Activated T-helper 1 cell treated with anti-CD3 and anti-CD28 coated beads, Interleukin-12 subunit alpha, Interleukin-12 subunit beta, Interleukin-2, Interleukin-4 antibody, amounts not matched to agents 30 ng/mL and 10 ng/mL and 1 ng/mL, durations not matched to agents 14 hours and 24 hours and 36 hours (primary cell): ENCODE measurements around the gene ANAPC2. TPM values are rescaled to one million over a fixed set of nuclear protein-coding genes. Genes with fewer than 3 reads are reported as not detected.

Experiments used
- DNase-seq: peaks from one replicate; pipeline ENCODE4 v3.0.0; 2021; ENCODE audit warnings: low spot score
- H3K27ac Mint-ChIP-seq: one replicate; pipeline ENCODE4 v1.8.0; 2021; ENCODE audit warnings: mild to moderate bottlenecking, mixed read lengths
- H3K27me3 Mint-ChIP-seq: one replicate; pipeline ENCODE4 v1.8.0; 2022; ENCODE audit warnings: mild to moderate bottlenecking, moderate library complexity, mixed read lengths; ENCODE audit not compliant: insufficient read depth
- H3K36me3 Mint-ChIP-seq: one replicate; pipeline ENCODE4 v1.8.0; 2021; ENCODE audit warnings: low read depth, mixed read lengths
- H3K4me1 Mint-ChIP-seq: one replicate; pipeline ENCODE4 v1.8.0; 2021; ENCODE audit warnings: low read depth, mixed read lengths
- H3K4me3 Mint-ChIP-seq: one replicate; pipeline ENCODE4 v1.8.0; 2021; ENCODE audit warnings: mild to moderate bottlenecking, moderate library complexity, mixed read lengths
- H3K9me3 Mint-ChIP-seq: one replicate; pipeline ENCODE4 v1.8.0; 2021; ENCODE audit warnings: mixed read lengths
- intact Hi-C: fragments of 100-400 bp; cut with micrococcal nuclease; formaldehyde crosslinking; loops from one replicate; pipeline ENCODE4 v1.15.1; 2024
- total RNA-seq: library from RNA; stranded (reverse); gene quantifications from 2 replicates; pipeline ENCODE4 v1.2.3, GENCODE V29; 2022

ANAPC2 gene
- total RNA-seq, 1 donor from 2014 or later: 63.6 TPM

GRCh38 chr9:137149942-137150616 is 38.3 kb downstream of the ANAPC2 start:
- Mint-ChIP-seq H3K27ac (no peak overlapping the region), H3K4me3 (no peak overlapping the region), H3K27me3 (peaks cover 2% of the 10 kb centered on the region), H3K4me1 (peaks cover 4% of the 10 kb centered on the region), H3K36me3 (no peaks in the 10 kb centered on the region), H3K9me3 (no peaks in the 10 kb centered on the region)
- intact Hi-C loops: loop anchor here (2.0 to 10.0 kb wide), 5 partner anchors 55 to 402 kb away; partner anchors contain the start of genes ABCA2, MRPL41, NDOR1 and PNPLA7
- no peak for DNase-seq

GRCh38 chr9:137149363-137149762 is 39.0 kb downstream of the ANAPC2 start:
- intact Hi-C loops: no loop called here
- Mint-ChIP-seq H3K36me3 (no peaks in the 10 kb centered on the region), H3K4me1 (peaks cover 4% of the 10 kb centered on the region), H3K27ac (no peak overlapping the region), H3K9me3 (no peaks in the 10 kb centered on the region), H3K4me3 (no peak overlapping the region), H3K27me3 (peaks cover 2% of the 10 kb centered on the region)
- DNase-seq: no peak

GRCh38 chr9:137148661-137149060 is 39.7 kb downstream of the ANAPC2 start:
- H3K27me3 Mint-ChIP-seq: peaks cover 2% of the 10 kb centered on the region
- H3K4me1 Mint-ChIP-seq: peaks cover 4% of the 10 kb centered on the region
- H3K9me3 Mint-ChIP-seq: no peaks in the 10 kb centered on the region
- H3K27ac Mint-ChIP-seq: no peak overlapping the region
- no peak for DNase-seq
- H3K36me3 Mint-ChIP-seq: no peaks in the 10 kb centered on the region
- no peak overlapping the region for H3K4me3 Mint-ChIP-seq
- intact Hi-C loops: no loop called here

- peaks cover 4% of the 10 kb centered on the region for H3K4me1 Mint-ChIP-seq
- no peak overlapping the region for H3K4me3 Mint-ChIP-seq
- H3K27ac Mint-ChIP-seq: no peak overlapping the region
- H3K9me3 Mint-ChIP-seq: no peaks in the 10 kb centered on the region
- intact Hi-C loops: no loop called here
- DNase-seq: no peak
- no peaks in the 10 kb centered on the region for H3K36me3 Mint-ChIP-seq
- peaks cover 2% of the 10 kb centered on the region for H3K27me3 Mint-ChIP-seq
Observed at GRCh38 chr9:137148242-137148641, 40.1 kb downstream of the ANAPC2 start.

- H3K36me3 Mint-ChIP-seq: no peaks in the 10 kb centered on the region
- no peak overlapping the region for H3K4me3 Mint-ChIP-seq
- H3K9me3 Mint-ChIP-seq: no peaks in the 10 kb centered on the region
- intact Hi-C loops: no loop called here
- peaks cover 4% of the 10 kb centered on the region for H3K4me1 Mint-ChIP-seq
- H3K27me3 Mint-ChIP-seq: peaks cover 2% of the 10 kb centered on the region
- DNase-seq: no peak
- H3K27ac Mint-ChIP-seq: no peak overlapping the region
Observed at GRCh38 chr9:137147793-137148160, 40.6 kb downstream of the ANAPC2 start.

- Mint-ChIP-seq H3K4me3 (no peak overlapping the region), H3K36me3 (no peaks in the 10 kb centered on the region), H3K27ac (no peak overlapping the region), H3K27me3 (peaks cover 2% of the 10 kb centered on the region), H3K4me1 (peaks cover 4% of the 10 kb centered on the region), H3K9me3 (no peaks in the 10 kb centered on the region)
- DNase-seq: no peak
- intact Hi-C loops: no loop called here
Observed at GRCh38 chr9:137147091-137147792, 41.1 kb downstream of the ANAPC2 start.

- no peak for DNase-seq
- H3K27ac Mint-ChIP-seq: no peak overlapping the region
- H3K9me3 Mint-ChIP-seq: no peaks in the 10 kb centered on the region
- H3K36me3 Mint-ChIP-seq: no peaks in the 10 kb centered on the region
- H3K4me3 Mint-ChIP-seq: no peak overlapping the region
- intact Hi-C loops: no loop called here
- peaks cover 4% of the 10 kb centered on the region for H3K4me1 Mint-ChIP-seq
- peaks cover 3% of the 10 kb centered on the region for H3K27me3 Mint-ChIP-seq
Observed at GRCh38 chr9:137146527-137146918, 41.8 kb downstream of the ANAPC2 start.

- Mint-ChIP-seq H3K27ac (no peak overlapping the region), H3K4me1 (no peaks in the 10 kb centered on the region), H3K9me3 (no peaks in the 10 kb centered on the region), H3K36me3 (no peaks in the 10 kb centered on the region), H3K27me3 (peaks cover 3% of the 10 kb centered on the region), H3K4me3 (no peak overlapping the region)
- no peak for DNase-seq
- intact Hi-C loops: no loop called here
Observed at GRCh38 chr9:137145731-137146526, 42.4 kb downstream of the ANAPC2 start.

GRCh38 chr9:137143459-137143858 is 44.9 kb downstream of the ANAPC2 start:
- Mint-ChIP-seq H3K9me3 (no peaks in the 10 kb centered on the region), H3K36me3 (no peaks in the 10 kb centered on the region), H3K27me3 (peaks cover 14% of the 10 kb centered on the region), H3K4me3 (no peak overlapping the region), H3K27ac (no peak overlapping the region), H3K4me1 (no peaks in the 10 kb centered on the region)
- DNase-seq: no peak
- intact Hi-C loops: no loop called here

- no peaks in the 10 kb centered on the region for H3K4me1 Mint-ChIP-seq
- no peaks in the 10 kb centered on the region for H3K9me3 Mint-ChIP-seq
- H3K36me3 Mint-ChIP-seq: no peaks in the 10 kb centered on the region
- H3K4me3 Mint-ChIP-seq: no peak overlapping the region
- DNase-seq: no peak
- peaks cover 24% of the 10 kb centered on the region for H3K27me3 Mint-ChIP-seq
- intact Hi-C loops: no loop called here
- H3K27ac Mint-ChIP-seq: peak overlapping the region; percentile 5
Observed at GRCh38 chr9:137141976-137142936, 46.1 kb downstream of the ANAPC2 start.

- DNase-seq: no peak
- no peak overlapping the region for H3K4me3 Mint-ChIP-seq
- no peaks in the 10 kb centered on the region for H3K36me3 Mint-ChIP-seq
- no peak overlapping the region for H3K27ac Mint-ChIP-seq
- H3K9me3 Mint-ChIP-seq: no peaks in the 10 kb centered on the region
- intact Hi-C loops: no loop called here
- H3K4me1 Mint-ChIP-seq: no peaks in the 10 kb centered on the region
- peaks cover 24% of the 10 kb centered on the region for H3K27me3 Mint-ChIP-seq
Observed at GRCh38 chr9:137141050-137141810, 47.1 kb downstream of the ANAPC2 start.
